OCI-LY3 (cell line): ENCODE results near the gene L3MBTL4.
"Not testable (repeated sequence)": the region's sequence is repeated elsewhere in the genome, so short reads cannot be mapped to it uniquely, and the experiment has no call there.

Experiments
- H2AFZ ChIP-seq: fragments of 200-600, 300-600 bp; shearing (Covaris generic); 2 replicates; pipeline ENCODE4 v1.6.0; 2014; ENCODE audit warnings: antibody characterized with exemption, low read depth, low read length
- H3K27ac ChIP-seq: fragments of 200-600, 300-600 bp; sonication (generic); 2 replicates; pipeline ENCODE4 v1.5.1; 2014; ENCODE audit warnings: mild to moderate bottlenecking, low read length, moderate library complexity, mixed read lengths
- H3K27me3 ChIP-seq: fragments of 200-600, 300-600 bp; sonication (generic); 2 replicates; pipeline ENCODE4 v1.6.1; 2014; ENCODE audit warnings: low read depth, low read length, mixed read lengths
- H3K36me3 ChIP-seq: fragments of 200-600, 300-600 bp; sonication (generic); replicated peaks from 2 replicates; pipeline ENCODE3; 2014; ENCODE audit warnings: low read depth, low read length, mixed read lengths
- H3K4me1 ChIP-seq: fragments of 300-600, 200-600 bp; sonication (generic); 2 replicates; pipeline ENCODE4 v1.6.1; 2014; ENCODE audit warnings: low read length, mixed read lengths
- H3K4me2 ChIP-seq: fragments of 200-600, 300-600 bp; sonication (generic); 2 replicates; pipeline ENCODE4 v1.6.1; 2014; ENCODE audit warnings: low read length, mixed read lengths
- H3K4me3 ChIP-seq: fragments of 300-600, 200-600 bp; sonication (generic); 2 replicates; pipeline ENCODE4 v1.5.1; 2014; ENCODE audit warnings: antibody characterized with exemption, mild to moderate bottlenecking, low read length, moderate library complexity
- H3K79me2 ChIP-seq: fragments of 300-600, 200-600 bp; shearing (Covaris generic); 2 replicates; pipeline ENCODE4 v1.6.1; 2014; ENCODE audit warnings: mild to moderate bottlenecking, low read length, mixed read lengths
- H3K9ac ChIP-seq: fragments of 300-600, 200-600 bp; shearing (Covaris generic); 2 replicates; pipeline ENCODE4 v1.6.0; 2014; ENCODE audit warnings: mild to moderate bottlenecking, low read length, moderate library complexity
- H3K9me3 ChIP-seq: fragments of 200-600, 300-600 bp; shearing (Covaris generic); 2 replicates; pipeline ENCODE4 v1.6.1; 2014; ENCODE audit warnings: low read length, mixed read lengths; ENCODE audit not compliant: insufficient read depth
- H4K20me1 ChIP-seq: fragments of 200-600, 300-600 bp; sonication (generic); 2 replicates; pipeline ENCODE4 v1.6.1; 2016; ENCODE audit warnings: low read length, mixed read lengths; ENCODE audit not compliant: insufficient read depth
- CTCF ChIP-seq: fragments of 200-600, 300-600 bp; sonication (generic); IDR thresholded peaks from 2 replicates; pipeline ENCODE4 v1.5.1; 2014; ENCODE audit warnings: antibody characterized with exemption, low read length, low read depth
- EZH2phosphoT487 ChIP-seq: fragments of 200-600 bp; shearing (Covaris generic); IDR thresholded peaks from 2 replicates; pipeline ENCODE4 v1.6.1; 2018; ENCODE audit warnings: antibody characterized with exemption, mixed run types, low read depth

The L3MBTL4 gene

GRCh38 chr18:6411382-6411781, 3.3 kb downstream of the L3MBTL4 start:
- H3K9me3 ChIP-seq, result no peaks in the 10 kb centered on the region
- no peak overlapping the region for H3K27ac ChIP-seq
- H3K9ac ChIP-seq, result no peak overlapping the region
- no peak overlapping the region for H3K4me2 ChIP-seq
- H2AFZ ChIP-seq, result no peak overlapping the region
- H3K4me1 ChIP-seq, result no peaks in the 10 kb centered on the region
- no peak overlapping the region for H3K4me3 ChIP-seq
- H3K27me3 ChIP-seq, result no peaks in the 10 kb centered on the region
- no peaks in the 10 kb centered on the region for H4K20me1 ChIP-seq
- H3K79me2 ChIP-seq, result no peaks in the 10 kb centered on the region
- TF ChIP-seq CTCF, result no peak
- no peak for TF ChIP-seq EZH2phosphoT487
- H3K36me3 ChIP-seq, result no peaks in the 10 kb centered on the region

GRCh38 chr18:6409933-6410332, 4.8 kb downstream of the L3MBTL4 start:
- no peaks in the 10 kb centered on the region for H3K27me3 ChIP-seq
- no peak overlapping the region for H3K4me2 ChIP-seq
- no peaks in the 10 kb centered on the region for H3K79me2 ChIP-seq
- no peaks in the 10 kb centered on the region for H3K36me3 ChIP-seq
- H3K9me3 ChIP-seq, result no peaks in the 10 kb centered on the region
- H3K9ac ChIP-seq, result no peak overlapping the region
- no peak overlapping the region for H3K27ac ChIP-seq
- no peak for TF ChIP-seq EZH2phosphoT487
- no peak for TF ChIP-seq CTCF
- H4K20me1 ChIP-seq, result no peaks in the 10 kb centered on the region
- H3K4me3 ChIP-seq, result no peak overlapping the region
- H3K4me1 ChIP-seq, result no peaks in the 10 kb centered on the region
- H2AFZ ChIP-seq, result no peak overlapping the region

- H3K27me3 ChIP-seq, H3K4me3 ChIP-seq, H3K36me3 ChIP-seq, H3K79me2 ChIP-seq, H2AFZ ChIP-seq, H3K9ac ChIP-seq, H4K20me1 ChIP-seq, H3K9me3 ChIP-seq, H3K4me2 ChIP-seq, H3K27ac ChIP-seq, H3K4me1 ChIP-seq: not testable (repeated sequence)
Observed at GRCh38 chr18:6408543-6408942, 6.2 kb downstream of the L3MBTL4 start.

GRCh38 chr18:6406910-6407470, 7.7 kb downstream of the L3MBTL4 start:
- Histone ChIP-seq H3K36me3 (no peaks in the 10 kb centered on the region), H3K4me2 (no peak overlapping the region), H2AFZ (no peak overlapping the region), H3K27ac (no peak overlapping the region), H3K79me2 (no peaks in the 10 kb centered on the region), H3K27me3 (no peaks in the 10 kb centered on the region), H3K9ac (no peak overlapping the region), H3K9me3 (no peaks in the 10 kb centered on the region), H4K20me1 (no peaks in the 10 kb centered on the region), H3K4me3 (no peak overlapping the region), H3K4me1 (no peaks in the 10 kb centered on the region)
- TF ChIP-seq CTCF (no peak), EZH2phosphoT487 (no peak)
